Tibial nerve (tissue), 4 donors: Measurements from ENCODE around the gene UBE2I. TPM values are rescaled to one million over a fixed set of nuclear protein-coding genes. Genes with fewer than 3 reads are reported as not detected.

Experiments
- DNase-seq, 2 donors: peaks; one replicate each; pipeline ENCODE4 v3.0.0-alpha.2; 2019; ENCODE audit warnings: low spot score in 2 of 2
- H3K27ac ChIP-seq, 4 donors: fragments of 200-600 bp; sonication (generic) in 3 of 4; one replicate each; pipeline ENCODE4 v1.5.1; 2017 to 2019; ENCODE audit warnings: mild to moderate bottlenecking in 1 of 4
- H3K27me3 ChIP-seq, 2 donors: fragments of 200-600 bp; sonication (generic) in 1 of 2; one replicate each; pipeline versions ENCODE4 v1.5.1 to v1.6.0; 2017 to 2019
- H3K36me3 ChIP-seq, 3 donors: fragments of 200-600 bp; sonication (generic); one replicate each; pipeline ENCODE4 v1.5.1; 2018 to 2019
- H3K4me1 ChIP-seq, 4 donors: fragments of 200-600 bp; sonication (generic) in 3 of 4; one replicate each; pipeline ENCODE4 v1.5.1; 2017 to 2019
- H3K4me3 ChIP-seq, 4 donors: fragments of 200-600 bp; sonication (generic) in 3 of 4; one replicate each; pipeline ENCODE4 v1.5.1; 2017 to 2019; ENCODE audit warnings: mild to moderate bottlenecking in 1 of 4, moderate library complexity in 1 of 4
- H3K9me3 ChIP-seq, 4 donors: fragments of 200-600 bp; sonication (generic) in 3 of 4; one replicate each; pipeline ENCODE4 v1.5.1; 2017 to 2019
- CTCF ChIP-seq, 5 experiments: fragments of 200-600 bp in 3 of 5; fragments of 450-650 bp in 2 of 5; sonication (generic) in 3 of 5; IDR thresholded peaks; one replicate each; pipeline ENCODE4 v1.5.1; 2016 to 2019; ENCODE audit warnings: antibody characterized with exemption in 5 of 5, mild to moderate bottlenecking in 3 of 5, moderate library complexity in 2 of 5
- EP300 ChIP-seq, 2 donors: sonication (generic); formaldehyde crosslinking; IDR thresholded peaks; one replicate each; pipeline ENCODE4 v1.6.1; 2017; ENCODE audit warnings: antibody characterized with exemption in 2 of 2, mild to moderate bottlenecking in 1 of 2
- POLR2A ChIP-seq, 2 donors: fragments of 450-650 bp; IDR thresholded peaks; one replicate each; pipeline ENCODE4 v1.6.1; 2017; ENCODE audit warnings: antibody characterized with exemption in 2 of 2, mild to moderate bottlenecking in 2 of 2, moderate library complexity in 2 of 2
- WGBS, 2 donors: methylation state at CpG; one replicate each; pipeline ENCODE4 v1.1.5; 2018; 5-methylcytosine and 5-hydroxymethylcytosine counted together
- total RNA-seq, 4 donors: library from RNA; depleted of rRNA; stranded (reverse); fragments of >200 nt; gene quantifications; one replicate each; pipeline ENCODE4 v1.1.0, GENCODE V29; 2016

The UBE2I gene
- total RNA-seq, 4 donors from 2014 or later, result 87.3 to 161 (median 111) TPM

GRCh38 chr16:1347286-1347855, 37.9 kb downstream of the UBE2I start:
- no peak for DNase-seq
- H3K27ac ChIP-seq, result no peak overlapping the region
- peaks cover 0 to 34% (median 0%) of the 10 kb centered on the region in 3 donors for H3K36me3 ChIP-seq
- H3K9me3 ChIP-seq, result no peaks in the 10 kb centered on the region
- WGBS, 2 donors, result 88% methylated on average over 31 of the region's 31 CpGs
- H3K4me1 ChIP-seq, result peaks cover 0 to 37% (median 23%) of the 10 kb centered on the region in 4 donors
- H3K4me3 ChIP-seq, result no peak overlapping the region
- peaks cover 0 to 6% of the 10 kb centered on the region in 2 donors for H3K27me3 ChIP-seq
- TF ChIP-seq POLR2A (IDR thresholded peaks at IDR 0.05) (no peak), EP300 (IDR thresholded peaks at IDR 0.05) (no peak), CTCF (IDR thresholded peaks at IDR 0.05) (no peak)

GRCh38 chr16:1347962-1348361, 38.5 kb downstream of the UBE2I start:
- Histone ChIP-seq H3K36me3 (peaks cover 0 to 34% (median 0%) of the 10 kb centered on the region in 3 donors), H3K4me3 (no peak overlapping the region), H3K27me3 (peaks cover 0 to under 1% of the 10 kb centered on the region in 2 donors), H3K27ac (no peak overlapping the region), H3K9me3 (no peaks in the 10 kb centered on the region), H3K4me1 (peaks cover 0 to 37% (median 23%) of the 10 kb centered on the region in 4 donors)
- 86 to 87% methylated on average over 6 to 28 of the region's 29 CpGs for WGBS, 2 donors
- no peak for DNase-seq
- TF ChIP-seq CTCF (IDR thresholded peaks at IDR 0.05), result no peak
- TF ChIP-seq POLR2A (IDR thresholded peaks at IDR 0.05), result no peak
- TF ChIP-seq EP300 (IDR thresholded peaks at IDR 0.05), result no peak

- Histone ChIP-seq H3K27ac (no peak overlapping the region), H3K4me1 (peaks cover 0 to 37% (median 25%) of the 10 kb centered on the region in 4 donors), H3K27me3 (no peaks in the 10 kb centered on the region), H3K9me3 (no peaks in the 10 kb centered on the region), H3K36me3 (peaks cover 0 to 34% (median 0%) of the 10 kb centered on the region in 3 donors), H3K4me3 (no peak overlapping the region)
- TF ChIP-seq POLR2A (IDR thresholded peaks at IDR 0.05) (no peak), CTCF (IDR thresholded peaks at IDR 0.05) (no peak), EP300 (IDR thresholded peaks at IDR 0.05) (no peak)
- WGBS, 2 donors, result 80 to 86% methylated on average over 6 to 15 of the region's 15 CpGs
- DNase-seq, result no peak
Observed at GRCh38 chr16:1348441-1348840, 39.0 kb downstream of the UBE2I start.

GRCh38 chr16:1348926-1349325, 39.5 kb downstream of the UBE2I start:
- peaks cover 0 to 34% (median 0%) of the 10 kb centered on the region in 3 donors for H3K36me3 ChIP-seq
- WGBS, 2 donors, result 80 to 82% methylated on average over 11 to 14 of the region's 14 CpGs
- no peak for TF ChIP-seq POLR2A (IDR thresholded peaks at IDR 0.05)
- TF ChIP-seq CTCF (IDR thresholded peaks at IDR 0.05), result no peak
- TF ChIP-seq EP300 (IDR thresholded peaks at IDR 0.05), result no peak
- DNase-seq, result no peak
- no peak overlapping the region for H3K4me3 ChIP-seq
- H3K4me1 ChIP-seq, result peaks cover 0 to 37% (median 25%) of the 10 kb centered on the region in 4 donors
- no peaks in the 10 kb centered on the region for H3K9me3 ChIP-seq
- no peaks in the 10 kb centered on the region for H3K27me3 ChIP-seq
- no peak overlapping the region for H3K27ac ChIP-seq

- Histone ChIP-seq H3K27me3 (no peaks in the 10 kb centered on the region), H3K27ac (no peak overlapping the region), H3K9me3 (no peaks in the 10 kb centered on the region), H3K36me3 (peaks cover 0 to 34% (median 0%) of the 10 kb centered on the region in 3 donors), H3K4me3 (no peak overlapping the region), H3K4me1 (peaks cover 0 to 38% (median 27%) of the 10 kb centered on the region in 4 donors)
- no peak for DNase-seq
- 82 to 84% methylated on average over 16 of the region's 16 CpGs for WGBS, 2 donors
- TF ChIP-seq CTCF (IDR thresholded peaks at IDR 0.05), result no peak
Observed at GRCh38 chr16:1349351-1349750, 39.9 kb downstream of the UBE2I start.
